NAMALWA (cell line): ENCODE data around the gene LGR6.
"Not testable (repeated sequence)": the region's sequence is repeated elsewhere in the genome, so short reads cannot be mapped to it uniquely, and the experiment has no call there.

ENCODE experiments used
- DNase-seq: peaks from one replicate; pipeline ENCODE4 v3.0.0-alpha.2; 2015; ENCODE audit warnings: low spot score

The LGR6 gene

GRCh38 chr1:202193614-202194327, at the start of gene LGR6:
Gene LGR6, plus strand, starts transcription at chr1:202193799. Its CDS starts 191 bp downstream, at chr1:202193990.
- no peak for DNase-seq

GRCh38 chr1:202144402-202145067, 49.1 kb upstream of the LGR6 start, which contains the start of gene ARL8A:
Gene ARL8A, minus strand, starts transcription at chr1:202144737. Its CDS starts 165 bp downstream, at chr1:202144572.
- DNase-seq: peak; percentile 60

GRCh38 chr1:202145068-202145743, 48.4 kb upstream of the LGR6 start:
- DNase-seq: peak; percentile 46

GRCh38 chr1:202145744-202146140, 47.9 kb upstream of the LGR6 start:
- not testable (repeated sequence) for DNase-seq

- DNase-seq: no peak
Measured at GRCh38 chr1:202146279-202146678, 47.3 kb upstream of the LGR6 start.

- no peak for DNase-seq
Measured at GRCh38 chr1:202146993-202147392, 46.6 kb upstream of the LGR6 start.

- no peak for DNase-seq
Measured at GRCh38 chr1:202148391-202148790, 45.2 kb upstream of the LGR6 start.

- DNase-seq: no peak
Measured at GRCh38 chr1:202149566-202149965, 44.0 kb upstream of the LGR6 start.

GRCh38 chr1:202150187-202150586, 43.4 kb upstream of the LGR6 start:
- DNase-seq: no peak

GRCh38 chr1:202150602-202151001, 43.0 kb upstream of the LGR6 start:
- DNase-seq: no peak

GRCh38 chr1:202151045-202151444, 42.6 kb upstream of the LGR6 start:
- no peak for DNase-seq

GRCh38 chr1:202152399-202152798, 41.2 kb upstream of the LGR6 start:
- no peak for DNase-seq

GRCh38 chr1:202153284-202153683, 40.3 kb upstream of the LGR6 start:
- DNase-seq: no peak

GRCh38 chr1:202154148-202154765, 39.3 kb upstream of the LGR6 start:
- DNase-seq: no peak

GRCh38 chr1:202154766-202155477, 38.7 kb upstream of the LGR6 start:
- DNase-seq: peak; percentile 83

GRCh38 chr1:202155478-202156021, 38.0 kb upstream of the LGR6 start:
- DNase-seq: peak; percentile 62

- no peak for DNase-seq
Measured at GRCh38 chr1:202156590-202156989, 37.0 kb upstream of the LGR6 start.

- no peak for DNase-seq
Measured at GRCh38 chr1:202157945-202158344, 35.7 kb upstream of the LGR6 start.

- DNase-seq: peak; percentile 68
Measured at GRCh38 chr1:202158810-202159533, 34.6 kb upstream of the LGR6 start.

- DNase-seq: peak; percentile 70
Measured at GRCh38 chr1:202159534-202160371, 33.8 kb upstream of the LGR6 start.
